Spleen (tissue), 11 donors: Measurements from ENCODE around the gene MXD3. TPM values are rescaled to one million over a fixed set of nuclear protein-coding genes. Genes with fewer than 3 reads are reported as not detected.

Experiments used
- DNase-seq: peaks from one replicate; pipeline ENCODE4 v3.0.0-alpha.2; 2020
- H3K27ac ChIP-seq, 8 donors: fragments of 200-600 bp; sonication (generic) in 7 of 8; 1 replicate in 4 of 8; 2 replicates in 4 of 8; pipeline versions ENCODE4 v1.5.0 to v1.8.0; 2016 to 2021; ENCODE audit warnings: inconsistent platforms in 4 of 8, mild to moderate bottlenecking in 4 of 8, moderate library complexity in 1 of 8
- H3K27me3 ChIP-seq, 7 donors: fragments of 200-600 bp; sonication (generic) in 6 of 7; replicated peaks in 1 of 7; 1 replicate in 4 of 7; 2 replicates in 3 of 7; pipeline versions ENCODE4 v1.5.0 to v1.8.0; 2016 to 2021; ENCODE audit warnings: inconsistent platforms in 3 of 7, mild to moderate bottlenecking in 1 of 7
- H3K36me3 ChIP-seq, 6 donors: fragments of 200-600 bp; sonication (generic) in 5 of 6; 1 replicate in 4 of 6; 2 replicates in 2 of 6; pipeline versions ENCODE4 v1.5.0 to v1.8.0; 2016 to 2021; ENCODE audit warnings: inconsistent platforms in 2 of 6
- H3K4me1 ChIP-seq, 6 donors: fragments of 200-600 bp; sonication (generic) in 5 of 6; 1 replicate in 3 of 6; 2 replicates in 3 of 6; pipeline versions ENCODE4 v1.5.0 to v1.8.0; 2016 to 2021; ENCODE audit warnings: inconsistent platforms in 3 of 6
- H3K4me3 ChIP-seq, 8 donors: fragments of 200-600 bp; sonication (generic) in 7 of 8; 1 replicate in 4 of 8; 2 replicates in 4 of 8; pipeline versions ENCODE4 v1.5.0 to v1.8.0; 2016 to 2021; ENCODE audit warnings: inconsistent platforms in 4 of 8, mild to moderate bottlenecking in 4 of 8, moderate library complexity in 2 of 8
- H3K9me3 ChIP-seq, 8 donors: fragments of 200-600 bp; sonication (generic) in 7 of 8; 1 replicate in 4 of 8; 2 replicates in 4 of 8; pipeline versions ENCODE4 v1.5.0 to v1.8.0; 2016 to 2021; ENCODE audit warnings: inconsistent platforms in 4 of 8
- POLR2A ChIP-seq, 3 donors: fragments of 450-650 bp; IDR thresholded peaks; one replicate each; pipeline ENCODE4 v1.5.1; 2017; ENCODE audit warnings: antibody characterized with exemption in 3 of 3, mild to moderate bottlenecking in 1 of 3
- POLR2AphosphoS5 ChIP-seq, 3 donors: sonication (generic); formaldehyde crosslinking; IDR thresholded peaks; one replicate each; pipeline ENCODE4 v1.5.1; 2017; ENCODE audit warnings: antibody characterized with exemption in 3 of 3
- WGBS, 5 donors: extraction: QIAGEN DNeasy Blood & Tissue Kit in 3 of 5; methylation state at CpG; one replicate each; pipeline versions ENCODE4 v1.1.5 to v1.1.7; 2013 to 2018; 5-methylcytosine and 5-hydroxymethylcytosine counted together
- intact Hi-C: fragments of 100-400 bp; cut with DNase I; formaldehyde crosslinking; loops from one replicate; pipeline ENCODE4 v1.15.0; 2023; ENCODE audit warnings: low total_unique reads
- polyA plus RNA-seq, 3 donors: library from polyadenylated mRNA; stranded (reverse); fragments of 200-250 nt; gene quantifications; one replicate each; pipeline ENCODE4 v1.2.1, GENCODE V29; 2013
- total RNA-seq, 7 donors: library from RNA; depleted of rRNA in 3 of 7; stranded (reverse); fragments of >200 nt in 3 of 7; fragmentation: NEBNext Ultra II Directional in 4 of 7; extraction: Animal tissue kit (Norgen Biotek cat#: 25700) in 4 of 7; gene quantifications; one replicate each; pipeline versions ENCODE4 v1.1.0 to v1.2.1, GENCODE V29; 2016 to 2021
- TF ChIP-seq, protein P1 (sequence below), 11 experiments: fragments of 200-600 bp in 7 of 11; fragments of 450-650 bp in 4 of 11; sonication (generic) in 4 of 11; IDR thresholded peaks in 8 of 11; conservative IDR thresholded peaks in 3 of 11; 1 replicate in 7 of 11; 2 replicates in 4 of 11; pipeline versions ENCODE4 v1.4.0 to v1.8.0; 2016 to 2021; ENCODE audit warnings: antibody characterized with exemption in 11 of 11, inconsistent platforms in 4 of 11, mild to moderate bottlenecking in 1 of 11
- donor health status: healthy with polysubstance abuse.
- donor health status: DM: no; HTN: no; CAD: no; lungs with moderate emphysema.
- donor health status: DM: no; HTN: no; CAD: no.
- donor health status: Bipolar disorder and iron deficiency.
- donor health status: healthy.
- donor health status: DM: no; HTN: no; CAD: no.
- donor health status: DM: yes; HTN: yes; CAD: no.

MXD3 gene
- total and polyA plus RNA-seq, 10 donors = 19.3 to 80.7 (median 26.4) TPM

- Histone ChIP-seq H3K27me3 (no peaks in the 10 kb centered on the region), H3K27ac (peak overlapping the region in 4 of 8 donors; percentile 1 to 71 (median 36)), H3K9me3 (no peaks in the 10 kb centered on the region), H3K36me3 (peaks cover 0 to 93% (median 60%) of the 10 kb centered on the region in 6 donors), H3K4me1 (peaks cover 0 to 61% (median 28%) of the 10 kb centered on the region in 6 donors), H3K4me3 (peak overlapping the region in 1 of 8 donors; percentile 1)
- TF ChIP-seq POLR2A (IDR thresholded peaks at IDR 0.05) = no peak
- peak; percentile 44 to 65 (median 52) for TF ChIP-seq POLR2AphosphoS5 (IDR thresholded peaks at IDR 0.05)
- WGBS, 5 donors = 45 to 57% (median 50%) methylated on average over 26 to 27 of the region's 27 CpGs
- DNase-seq = peak; percentile 79
- intact Hi-C loops = no loop called here
Measured at GRCh38 chr5:177330991-177331842, 19.5 kb upstream of the MXD3 start.

DNA sequence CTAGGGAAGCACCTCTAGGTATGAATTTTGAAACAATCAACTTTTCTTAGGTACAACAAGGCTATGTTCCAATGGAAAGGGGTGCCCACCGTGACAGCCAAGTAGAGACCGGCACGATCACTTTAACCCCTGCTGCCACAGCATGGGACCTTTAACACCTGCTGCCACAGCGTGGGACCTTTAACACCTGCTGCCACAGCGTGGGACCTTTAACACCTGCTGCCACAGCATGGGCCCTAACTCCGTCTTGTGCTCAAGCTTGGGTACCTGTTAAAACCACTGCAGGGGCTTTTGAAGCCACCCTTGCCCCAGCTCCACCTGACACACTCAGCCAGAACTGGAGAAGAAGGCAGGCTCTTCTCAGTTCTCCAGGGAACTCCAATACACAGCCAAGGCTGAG is 18.2 kb upstream of the MXD3 start:
- WGBS, 5 donors = 79 to 90% (median 86%) methylated on average over 6 of the region's 6 CpGs
- peak; percentile 42 for DNase-seq

DNA sequence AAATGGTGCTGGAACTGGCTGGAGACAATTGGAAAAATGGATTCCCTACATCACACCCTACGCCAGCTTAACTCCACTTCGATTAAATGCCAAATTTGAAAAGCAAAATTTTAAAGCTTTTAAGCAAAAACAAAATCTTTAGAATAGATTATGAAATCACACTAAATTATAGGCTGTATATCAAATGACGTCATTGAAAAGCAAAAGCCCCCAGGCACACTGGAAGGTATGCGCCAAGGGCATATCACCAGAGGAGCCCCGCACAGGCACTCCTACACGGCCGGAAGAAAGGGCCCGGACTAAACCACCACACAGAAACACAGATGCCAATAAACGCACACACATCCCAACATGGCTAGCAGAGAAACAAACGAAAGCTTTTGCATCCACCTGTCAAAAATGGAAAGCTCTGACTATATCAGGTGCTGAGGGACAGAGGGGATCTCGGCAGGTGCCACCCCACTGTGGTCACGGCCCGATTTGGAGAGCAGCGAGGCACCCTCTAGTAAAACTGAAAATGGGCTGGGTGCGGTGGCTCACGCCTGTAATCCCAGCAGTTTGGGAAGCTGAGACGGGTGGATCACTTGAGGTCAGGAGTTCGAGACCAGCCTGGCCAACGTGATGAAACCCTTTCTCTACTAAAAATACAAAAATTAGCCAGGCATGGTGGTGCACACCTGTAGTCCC is 17.0 kb upstream of the MXD3 start:
- intact Hi-C loops = no loop called here
- Histone ChIP-seq H3K9me3 (no peaks in the 10 kb centered on the region), H3K4me1 (peaks cover 0 to 61% (median 28%) of the 10 kb centered on the region in 6 donors), H3K36me3 (peaks cover 0 to 75% (median 36%) of the 10 kb centered on the region in 6 donors), H3K27ac (peak overlapping the region in 5 of 8 donors; percentile 53 to 79 (median 56)), H3K27me3 (no peaks in the 10 kb centered on the region), H3K4me3 (no peak overlapping the region)
- TF ChIP-seq POLR2A (IDR thresholded peaks at IDR 0.05) = no peak
- no peak for DNase-seq
- WGBS, 5 donors = 82 to 94% (median 88%) methylated on average over 19 of the region's 19 CpGs

More for the DNA sequence above, 18.2 kb upstream of the MXD3 start:
- Histone ChIP-seq H3K27me3 (no peaks in the 10 kb centered on the region), H3K36me3 (peaks cover 0 to 80% (median 46%) of the 10 kb centered on the region in 6 donors), H3K4me3 (no peak overlapping the region), H3K4me1 (peaks cover 0 to 60% (median 28%) of the 10 kb centered on the region in 6 donors), H3K27ac (peak overlapping the region in 1 of 8 donors; percentile 71), H3K9me3 (no peaks in the 10 kb centered on the region)
- intact Hi-C loops = no loop called here
- TF ChIP-seq POLR2A (IDR thresholded peaks at IDR 0.05) (no peak), POLR2AphosphoS5 (IDR thresholded peaks at IDR 0.05) (peak in 1 of 3 donors; percentile 8)
- TF ChIP-seq, protein P1, sequence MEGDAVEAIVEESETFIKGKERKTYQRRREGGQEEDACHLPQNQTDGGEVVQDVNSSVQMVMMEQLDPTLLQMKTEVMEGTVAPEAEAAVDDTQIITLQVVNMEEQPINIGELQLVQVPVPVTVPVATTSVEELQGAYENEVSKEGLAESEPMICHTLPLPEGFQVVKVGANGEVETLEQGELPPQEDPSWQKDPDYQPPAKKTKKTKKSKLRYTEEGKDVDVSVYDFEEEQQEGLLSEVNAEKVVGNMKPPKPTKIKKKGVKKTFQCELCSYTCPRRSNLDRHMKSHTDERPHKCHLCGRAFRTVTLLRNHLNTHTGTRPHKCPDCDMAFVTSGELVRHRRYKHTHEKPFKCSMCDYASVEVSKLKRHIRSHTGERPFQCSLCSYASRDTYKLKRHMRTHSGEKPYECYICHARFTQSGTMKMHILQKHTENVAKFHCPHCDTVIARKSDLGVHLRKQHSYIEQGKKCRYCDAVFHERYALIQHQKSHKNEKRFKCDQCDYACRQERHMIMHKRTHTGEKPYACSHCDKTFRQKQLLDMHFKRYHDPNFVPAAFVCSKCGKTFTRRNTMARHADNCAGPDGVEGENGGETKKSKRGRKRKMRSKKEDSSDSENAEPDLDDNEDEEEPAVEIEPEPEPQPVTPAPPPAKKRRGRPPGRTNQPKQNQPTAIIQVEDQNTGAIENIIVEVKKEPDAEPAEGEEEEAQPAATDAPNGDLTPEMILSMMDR (IDR thresholded peaks at IDR 0.05 in 8 of 11, conservative IDR thresholded peaks at IDR 0.05 in 3 of 11) = no peak

DNA sequence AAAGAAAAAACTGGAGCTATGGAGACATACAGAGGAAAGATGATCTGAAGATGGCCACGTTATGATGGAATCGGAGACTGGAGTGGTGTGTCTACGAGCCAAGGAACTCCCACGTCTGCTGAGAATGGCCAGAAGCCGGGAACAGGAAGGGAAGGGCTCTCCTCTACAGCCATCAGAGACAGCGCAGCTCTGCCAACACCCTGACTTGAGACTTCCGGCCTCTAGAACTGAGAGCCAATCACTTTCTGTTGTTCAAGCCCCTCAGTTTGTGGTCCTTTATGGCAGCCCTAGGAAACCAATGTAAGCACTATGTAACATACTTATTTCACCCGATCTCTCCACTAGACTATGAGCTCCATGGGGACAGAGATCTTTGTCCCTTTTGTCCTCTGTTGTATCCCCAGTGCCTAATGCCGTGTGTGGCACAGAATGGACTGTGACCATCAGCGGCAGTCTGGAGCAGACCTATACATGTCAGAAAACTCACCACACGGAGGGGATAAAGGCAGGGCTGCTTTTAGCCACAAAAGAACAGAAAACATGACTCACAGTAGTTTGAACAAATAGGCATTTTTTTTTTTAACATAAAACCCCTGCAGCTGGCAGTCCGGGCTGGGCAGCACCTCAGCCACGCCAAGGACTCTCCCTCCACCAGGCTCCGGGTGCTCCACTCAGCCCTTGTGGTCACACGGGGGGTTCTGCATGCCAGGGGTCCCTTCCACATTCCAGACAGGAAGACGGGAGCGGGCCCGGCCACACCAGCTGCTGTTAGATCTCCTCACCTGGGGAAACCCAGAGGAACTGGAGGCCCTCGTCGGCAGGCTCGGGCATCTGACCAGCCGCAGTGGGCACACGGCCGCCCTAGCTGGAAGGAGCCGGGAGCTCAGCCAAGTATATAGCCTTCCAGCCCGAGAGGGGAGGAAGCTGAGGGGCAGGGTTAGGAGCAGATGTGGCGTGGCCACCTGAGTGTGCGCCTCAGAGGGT is 16.1 kb upstream of the MXD3 start:
- Histone ChIP-seq H3K36me3 (peaks cover 0 to 66% (median 28%) of the 10 kb centered on the region in 6 donors), H3K9me3 (no peaks in the 10 kb centered on the region), H3K4me1 (peaks cover 0 to 54% (median 28%) of the 10 kb centered on the region in 6 donors), H3K27ac (peak overlapping the region in 7 of 8 donors; percentile 43 to 79 (median 55)), H3K27me3 (no peaks in the 10 kb centered on the region), H3K4me3 (peak overlapping the region in 1 of 8 donors; percentile 16)
- no peak for DNase-seq
- 52 to 68% (median 64%) methylated on average over 24 to 28 of the region's 28 CpGs for WGBS, 5 donors
- intact Hi-C loops = no loop called here
- peak in 2 of 3 donors; percentile 48 to 58 for TF ChIP-seq POLR2AphosphoS5 (IDR thresholded peaks at IDR 0.05)
- TF ChIP-seq, protein P1 (IDR thresholded peaks at IDR 0.05 in 8 of 11, conservative IDR thresholded peaks at IDR 0.05 in 3 of 11) = no peak
